Measurements from ENCODE around the gene ARL3. TPM values are rescaled to one million over a fixed set of nuclear protein-coding genes. Genes with fewer than 3 reads are reported as not detected.
"Not testable (repeated sequence)": the region's sequence is repeated elsewhere in the genome, so short reads cannot be mapped to it uniquely, and the experiment has no call there.

The ARL3 gene
- total and polyA plus RNA-seq, 2 experiments from 2014 or later = 8.5 to 22.6 TPM

DNA sequence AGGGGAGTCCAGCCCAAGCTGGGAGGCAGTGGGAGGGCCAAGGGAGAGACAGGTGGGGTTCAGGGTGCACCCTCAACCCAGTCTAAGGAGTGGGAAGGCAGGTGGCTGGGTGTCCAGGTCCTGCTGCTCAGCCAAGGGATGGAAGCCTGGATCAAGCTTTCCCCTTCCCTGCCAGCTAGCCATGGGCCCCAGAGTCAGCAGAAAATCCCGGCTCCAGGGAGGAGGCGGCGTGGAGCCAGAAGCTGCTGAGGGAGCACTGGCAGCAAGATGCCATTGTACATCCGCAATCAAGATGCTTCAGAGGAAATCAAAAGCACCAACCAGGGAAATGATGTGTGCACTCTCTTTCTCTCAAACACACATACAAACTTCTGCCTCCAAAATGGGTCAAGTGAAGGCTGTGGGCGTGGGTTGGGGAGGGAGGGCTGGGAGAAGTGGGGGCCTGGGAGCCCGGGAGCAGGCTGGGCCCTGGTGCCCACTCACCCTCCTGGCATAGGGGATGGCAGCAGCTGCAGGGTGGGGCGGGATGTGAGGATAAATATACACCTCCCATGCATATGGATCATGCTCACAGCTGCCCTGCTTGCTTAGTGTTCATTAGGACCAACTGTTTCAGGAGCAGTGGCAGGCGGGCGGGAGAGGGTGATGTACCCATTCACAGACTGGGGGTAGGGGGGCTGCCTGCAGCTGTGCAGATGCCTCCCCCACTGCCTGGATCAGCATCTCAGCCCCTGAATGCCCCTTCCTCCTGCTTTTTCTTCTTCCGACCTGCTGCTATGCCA lies 45.7 kb downstream of the ARL3 start (continued):
- TF ChIP-seq, protein P1, sequence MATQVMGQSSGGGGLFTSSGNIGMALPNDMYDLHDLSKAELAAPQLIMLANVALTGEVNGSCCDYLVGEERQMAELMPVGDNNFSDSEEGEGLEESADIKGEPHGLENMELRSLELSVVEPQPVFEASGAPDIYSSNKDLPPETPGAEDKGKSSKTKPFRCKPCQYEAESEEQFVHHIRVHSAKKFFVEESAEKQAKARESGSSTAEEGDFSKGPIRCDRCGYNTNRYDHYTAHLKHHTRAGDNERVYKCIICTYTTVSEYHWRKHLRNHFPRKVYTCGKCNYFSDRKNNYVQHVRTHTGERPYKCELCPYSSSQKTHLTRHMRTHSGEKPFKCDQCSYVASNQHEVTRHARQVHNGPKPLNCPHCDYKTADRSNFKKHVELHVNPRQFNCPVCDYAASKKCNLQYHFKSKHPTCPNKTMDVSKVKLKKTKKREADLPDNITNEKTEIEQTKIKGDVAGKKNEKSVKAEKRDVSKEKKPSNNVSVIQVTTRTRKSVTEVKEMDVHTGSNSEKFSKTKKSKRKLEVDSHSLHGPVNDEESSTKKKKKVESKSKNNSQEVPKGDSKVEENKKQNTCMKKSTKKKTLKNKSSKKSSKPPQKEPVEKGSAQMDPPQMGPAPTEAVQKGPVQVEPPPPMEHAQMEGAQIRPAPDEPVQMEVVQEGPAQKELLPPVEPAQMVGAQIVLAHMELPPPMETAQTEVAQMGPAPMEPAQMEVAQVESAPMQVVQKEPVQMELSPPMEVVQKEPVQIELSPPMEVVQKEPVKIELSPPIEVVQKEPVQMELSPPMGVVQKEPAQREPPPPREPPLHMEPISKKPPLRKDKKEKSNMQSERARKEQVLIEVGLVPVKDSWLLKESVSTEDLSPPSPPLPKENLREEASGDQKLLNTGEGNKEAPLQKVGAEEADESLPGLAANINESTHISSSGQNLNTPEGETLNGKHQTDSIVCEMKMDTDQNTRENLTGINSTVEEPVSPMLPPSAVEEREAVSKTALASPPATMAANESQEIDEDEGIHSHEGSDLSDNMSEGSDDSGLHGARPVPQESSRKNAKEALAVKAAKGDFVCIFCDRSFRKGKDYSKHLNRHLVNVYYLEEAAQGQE (IDR thresholded peaks at IDR 0.05; ENCODE audit: unreplicated experiment) = no peak
- no peak for TF ChIP-seq NANOG (IDR thresholded peaks at IDR 0.05; ENCODE audit: borderline replicate concordance)

DNA sequence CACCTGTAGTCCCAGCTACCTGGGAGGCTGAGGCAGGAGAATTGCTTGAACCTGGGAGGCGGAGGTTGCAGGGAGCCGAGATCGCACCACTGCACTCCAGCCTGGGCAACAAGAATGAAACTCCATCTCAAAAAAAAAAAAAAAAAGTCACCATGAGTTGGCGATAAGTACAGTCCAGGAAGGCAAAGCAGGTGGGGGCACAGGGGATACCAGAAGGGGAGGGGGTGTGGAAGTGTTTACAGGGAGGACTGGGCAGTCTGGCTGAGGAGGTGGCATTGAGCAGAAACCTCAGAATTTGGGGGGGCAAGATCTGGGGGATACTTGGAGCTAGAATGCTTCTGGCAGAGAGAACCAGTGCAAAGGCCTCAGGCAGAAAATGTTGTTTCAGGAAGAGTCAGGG lies 46.8 kb downstream of the ARL3 start:
- H3K9me3 Mint-ChIP-seq; H3K36me3 ChIP-seq (ENCODE audit: insufficient read depth); H3K36me3 Mint-ChIP-seq (ENCODE audit: low read depth); H3F3A ChIP-seq (replicated peaks; ENCODE audit: low read depth); H3K4me3 ChIP-seq; H3K27me3 ChIP-seq (ENCODE audit: insufficient read depth); DNase-seq (ENCODE audit: low spot score); H3K27ac ChIP-seq (ENCODE audit: low read depth); H4K20me1 ChIP-seq (replicated peaks; ENCODE audit: insufficient read depth); H3K9me2 ChIP-seq (ENCODE audit: insufficient read depth); H3K4me3 Mint-ChIP-seq; ATAC-seq; H3K4me2 ChIP-seq; H2AFZ ChIP-seq; H3K79me2 ChIP-seq (replicated peaks; ENCODE audit: insufficient read depth): not testable (repeated sequence)
- Mint-ChIP-seq H3K27ac (0 out of 2 replicates have a peak overlapping the region, but pooled peaks have one; percentile 32), H3K4me1 (peaks cover 27% of the 10 kb centered on the region), H3K27me3 (ENCODE audit: insufficient read depth, low read depth, poor library complexity) (peaks cover 10% of the 10 kb centered on the region)
- H3K4me1 ChIP-seq (ENCODE audit: insufficient read depth) = peaks cover 20% of the 10 kb centered on the region

DNA sequence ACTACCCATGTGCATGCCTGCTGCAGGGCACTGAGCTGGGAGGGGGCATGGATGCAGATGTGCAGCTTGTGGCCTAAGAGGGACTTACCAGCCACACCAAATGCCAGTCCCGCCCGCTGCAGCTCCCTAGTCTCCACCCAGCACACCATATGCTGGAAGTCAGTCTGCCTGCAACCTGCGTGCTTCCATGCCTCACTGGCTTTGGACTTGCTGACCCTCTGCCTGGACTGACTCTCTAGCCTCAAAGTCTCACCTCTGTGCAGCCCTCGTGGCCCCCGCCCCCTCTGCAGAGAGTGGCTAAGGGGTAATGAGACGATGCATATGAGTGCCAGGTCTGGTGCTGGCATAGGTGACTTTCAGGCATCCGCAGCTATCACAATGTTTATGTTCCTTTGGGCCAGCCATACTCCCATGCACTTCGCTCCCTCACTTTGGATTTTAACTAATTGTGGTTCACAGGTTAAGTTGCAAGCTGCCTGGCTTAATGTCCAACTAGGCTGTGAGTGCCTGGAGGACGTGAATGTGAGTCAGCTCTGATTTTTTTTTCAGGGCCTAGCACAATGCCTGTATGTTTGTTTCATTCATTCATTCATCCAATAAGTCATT lies 48.2 kb downstream of the ARL3 start:
- peaks cover 9% of the 10 kb centered on the region; the same call in 1 of the 2 replicates for H3F3A ChIP-seq (replicated peaks; ENCODE audit: low read depth)
- Mint-ChIP-seq H3K9me3 (no peaks in the 10 kb centered on the region), H3K27ac (no peak overlapping the region), H3K36me3 (ENCODE audit: low read depth) (no peaks in the 10 kb centered on the region), H3K4me3 (no peak overlapping the region), H3K4me1 (peaks cover 28% of the 10 kb centered on the region), H3K27me3 (ENCODE audit: insufficient read depth, low read depth, poor library complexity) (peaks cover 10% of the 10 kb centered on the region)
- DNase-seq (ENCODE audit: low spot score) = no peak
- no peaks in the 10 kb centered on the region for H3K36me3 ChIP-seq (ENCODE audit: insufficient read depth)
- H3K27me3 ChIP-seq (ENCODE audit: insufficient read depth) = no peaks in the 10 kb centered on the region
- peaks cover 15% of the 10 kb centered on the region for H3K4me1 ChIP-seq (ENCODE audit: insufficient read depth)
- H4K20me1 ChIP-seq (replicated peaks; ENCODE audit: insufficient read depth) = no peaks in the 10 kb centered on the region
- H2AFZ ChIP-seq = no peak overlapping the region
- H3K9me2 ChIP-seq (ENCODE audit: insufficient read depth) = no peaks in the 10 kb centered on the region
- no peaks in the 10 kb centered on the region for H3K79me2 ChIP-seq (replicated peaks; ENCODE audit: insufficient read depth)
- no peak overlapping the region for H3K27ac ChIP-seq (ENCODE audit: low read depth)
- H3K4me2 ChIP-seq = no peak overlapping the region
- ATAC-seq = no peak
- no peak overlapping the region for H3K4me3 ChIP-seq
- no peak for TF ChIP-seq EZH2 (IDR thresholded peaks at IDR 0.05; ENCODE audit: low read depth, unreplicated experiment)
- TF ChIP-seq, protein P2, sequence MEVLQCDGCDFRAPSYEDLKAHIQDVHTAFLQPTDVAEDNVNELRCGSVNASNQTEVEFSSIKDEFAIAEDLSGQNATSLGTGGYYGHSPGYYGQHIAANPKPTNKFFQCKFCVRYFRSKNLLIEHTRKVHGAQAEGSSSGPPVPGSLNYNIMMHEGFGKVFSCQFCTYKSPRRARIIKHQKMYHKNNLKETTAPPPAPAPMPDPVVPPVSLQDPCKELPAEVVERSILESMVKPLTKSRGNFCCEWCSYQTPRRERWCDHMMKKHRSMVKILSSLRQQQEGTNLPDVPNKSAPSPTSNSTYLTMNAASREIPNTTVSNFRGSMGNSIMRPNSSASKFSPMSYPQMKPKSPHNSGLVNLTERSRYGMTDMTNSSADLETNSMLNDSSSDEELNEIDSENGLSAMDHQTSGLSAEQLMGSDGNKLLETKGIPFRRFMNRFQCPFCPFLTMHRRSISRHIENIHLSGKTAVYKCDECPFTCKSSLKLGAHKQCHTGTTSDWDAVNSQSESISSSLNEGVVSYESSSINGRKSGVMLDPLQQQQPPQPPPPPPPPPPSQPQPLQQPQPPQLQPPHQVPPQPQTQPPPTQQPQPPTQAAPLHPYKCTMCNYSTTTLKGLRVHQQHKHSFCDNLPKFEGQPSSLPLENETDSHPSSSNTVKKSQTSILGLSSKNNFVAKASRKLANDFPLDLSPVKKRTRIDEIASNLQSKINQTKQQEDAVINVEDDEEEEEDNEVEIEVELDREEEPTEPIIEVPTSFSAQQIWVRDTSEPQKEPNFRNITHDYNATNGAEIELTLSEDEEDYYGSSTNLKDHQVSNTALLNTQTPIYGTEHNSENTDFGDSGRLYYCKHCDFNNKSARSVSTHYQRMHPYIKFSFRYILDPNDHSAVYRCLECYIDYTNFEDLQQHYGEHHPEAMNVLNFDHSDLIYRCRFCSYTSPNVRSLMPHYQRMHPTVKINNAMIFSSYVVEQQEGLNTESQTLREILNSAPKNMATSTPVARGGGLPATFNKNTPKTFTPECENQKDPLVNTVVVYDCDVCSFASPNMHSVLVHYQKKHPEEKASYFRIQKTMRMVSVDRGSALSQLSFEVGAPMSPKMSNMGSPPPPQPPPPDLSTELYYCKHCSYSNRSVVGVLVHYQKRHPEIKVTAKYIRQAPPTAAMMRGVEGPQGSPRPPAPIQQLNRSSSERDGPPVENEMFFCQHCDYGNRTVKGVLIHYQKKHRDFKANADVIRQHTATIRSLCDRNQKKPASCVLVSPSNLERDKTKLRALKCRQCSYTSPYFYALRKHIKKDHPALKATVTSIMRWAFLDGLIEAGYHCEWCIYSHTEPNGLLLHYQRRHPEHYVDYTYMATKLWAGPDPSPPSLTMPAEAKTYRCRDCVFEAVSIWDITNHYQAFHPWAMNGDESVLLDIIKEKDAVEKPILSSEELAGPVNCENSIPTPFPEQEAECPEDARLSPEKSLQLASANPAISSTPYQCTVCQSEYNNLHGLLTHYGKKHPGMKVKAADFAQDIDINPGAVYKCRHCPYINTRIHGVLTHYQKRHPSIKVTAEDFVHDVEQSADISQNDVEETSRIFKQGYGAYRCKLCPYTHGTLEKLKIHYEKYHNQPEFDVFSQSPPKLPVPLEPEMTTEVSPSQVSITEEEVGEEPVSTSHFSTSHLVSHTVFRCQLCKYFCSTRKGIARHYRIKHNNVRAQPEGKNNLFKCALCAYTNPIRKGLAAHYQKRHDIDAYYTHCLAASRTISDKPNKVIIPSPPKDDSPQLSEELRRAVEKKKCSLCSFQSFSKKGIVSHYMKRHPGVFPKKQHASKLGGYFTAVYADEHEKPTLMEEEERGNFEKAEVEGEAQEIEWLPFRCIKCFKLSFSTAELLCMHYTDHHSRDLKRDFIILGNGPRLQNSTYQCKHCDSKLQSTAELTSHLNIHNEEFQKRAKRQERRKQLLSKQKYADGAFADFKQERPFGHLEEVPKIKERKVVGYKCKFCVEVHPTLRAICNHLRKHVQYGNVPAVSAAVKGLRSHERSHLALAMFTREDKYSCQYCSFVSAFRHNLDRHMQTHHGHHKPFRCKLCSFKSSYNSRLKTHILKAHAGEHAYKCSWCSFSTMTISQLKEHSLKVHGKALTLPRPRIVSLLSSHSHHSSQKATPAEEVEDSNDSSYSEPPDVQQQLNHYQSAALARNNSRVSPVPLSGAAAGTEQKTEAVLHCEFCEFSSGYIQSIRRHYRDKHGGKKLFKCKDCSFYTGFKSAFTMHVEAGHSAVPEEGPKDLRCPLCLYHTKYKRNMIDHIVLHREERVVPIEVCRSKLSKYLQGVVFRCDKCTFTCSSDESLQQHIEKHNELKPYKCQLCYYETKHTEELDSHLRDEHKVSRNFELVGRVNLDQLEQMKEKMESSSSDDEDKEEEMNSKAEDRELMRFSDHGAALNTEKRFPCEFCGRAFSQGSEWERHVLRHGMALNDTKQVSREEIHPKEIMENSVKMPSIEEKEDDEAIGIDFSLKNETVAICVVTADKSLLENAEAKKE (CRISPR knock-in tag; IDR thresholded peaks at IDR 0.05) = no peak
- TF ChIP-seq NANOG (IDR thresholded peaks at IDR 0.05; ENCODE audit: borderline replicate concordance) = no peak
